Embryonic facial prominence (tissue), 1 donor: Measurements from ENCODE around the gene SURF2.

Source experiments
- DNase-seq: peaks from one replicate; pipeline ENCODE4 v3.0.0-alpha.2; 2016; ENCODE audit errors: extremely low spot score

Gene SURF2

DNA sequence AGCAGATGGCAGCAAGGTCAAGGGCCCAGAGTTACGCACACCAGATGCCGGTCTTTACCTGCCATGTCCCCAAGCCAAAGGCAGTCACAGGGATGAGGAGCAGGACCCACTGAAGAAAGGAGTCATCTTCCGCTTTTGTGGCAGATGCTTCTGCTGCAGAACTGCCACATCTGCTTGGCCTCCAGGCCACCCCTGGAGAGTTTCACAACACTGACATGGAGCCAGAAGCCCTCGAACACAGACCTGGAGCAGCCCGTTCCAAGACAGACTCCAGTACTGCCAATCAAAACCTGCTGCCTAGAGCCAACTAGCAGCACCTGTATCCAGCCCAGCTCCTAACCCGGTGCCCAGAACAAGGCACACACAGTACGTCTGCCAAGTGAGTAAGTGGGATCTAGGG, 1.6 kb upstream of the SURF2 start:
- no peak for DNase-seq

GRCh38 chr9:133355881-133356357, 431 bp upstream of the SURF2 start:
- DNase-seq: no peak

DNA sequence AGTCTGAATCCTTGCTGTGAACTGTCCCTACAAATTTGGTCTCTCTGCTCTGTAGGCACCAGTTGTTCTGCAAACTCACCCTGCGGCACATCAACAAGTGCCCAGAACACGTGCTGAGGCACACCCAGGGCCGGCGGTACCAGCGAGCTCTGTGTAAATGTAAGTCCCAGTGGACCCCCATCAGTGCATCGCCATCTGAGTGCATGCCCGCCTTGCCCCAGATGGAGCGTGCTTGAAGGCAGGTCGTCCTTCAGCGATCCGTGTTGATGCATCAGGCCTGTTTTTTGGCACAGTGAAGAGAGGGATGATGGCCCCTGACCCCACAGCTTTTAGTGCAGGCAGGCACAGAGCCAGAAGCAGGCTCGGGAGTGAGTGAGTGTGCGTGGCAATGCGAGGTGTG, 1.3 kb downstream of the SURF2 start:
- no peak for DNase-seq

DNA sequence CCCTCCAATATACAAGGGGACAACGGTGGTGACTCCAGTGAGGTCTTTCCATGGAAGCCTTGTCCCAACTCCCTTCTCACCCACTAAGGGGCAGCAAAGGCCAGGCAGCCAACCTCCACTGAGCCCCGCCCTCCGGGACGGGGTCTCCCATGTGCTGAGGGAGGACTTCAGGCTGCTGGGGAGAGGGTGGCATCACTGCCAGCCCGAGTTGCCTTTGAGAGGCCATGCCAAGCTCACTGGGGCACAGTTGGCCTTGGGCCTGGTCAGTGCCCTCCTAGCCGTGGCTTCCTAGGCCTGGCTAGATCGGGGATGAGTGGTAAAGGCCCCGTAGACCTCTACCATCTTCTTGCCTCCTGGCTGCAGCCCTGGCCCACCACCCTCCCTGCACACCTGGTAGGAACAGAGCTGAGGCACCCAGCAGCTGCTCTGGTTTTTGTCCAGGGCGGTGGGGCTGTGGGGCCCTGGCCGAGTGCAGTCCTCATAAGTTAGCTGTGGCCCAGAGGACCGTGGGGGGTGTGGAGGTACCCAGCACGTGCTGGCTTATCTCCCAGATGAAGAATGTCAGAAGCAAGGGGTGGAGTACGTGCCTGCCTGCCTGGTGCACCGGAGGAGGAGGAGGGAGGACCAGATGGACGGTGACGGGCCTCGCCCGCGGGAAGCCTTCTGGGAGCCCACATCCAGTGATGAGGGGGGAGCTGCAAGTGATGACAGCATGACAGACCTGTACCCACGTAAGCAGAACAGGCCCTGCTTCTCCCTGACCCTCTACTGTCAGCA, 3.2 kb downstream of the SURF2 start:
- no peak for DNase-seq

- no peak for DNase-seq
Observed at GRCh38 chr9:133360400-133361393, 4.3 kb downstream of the SURF2 start.

DNA sequence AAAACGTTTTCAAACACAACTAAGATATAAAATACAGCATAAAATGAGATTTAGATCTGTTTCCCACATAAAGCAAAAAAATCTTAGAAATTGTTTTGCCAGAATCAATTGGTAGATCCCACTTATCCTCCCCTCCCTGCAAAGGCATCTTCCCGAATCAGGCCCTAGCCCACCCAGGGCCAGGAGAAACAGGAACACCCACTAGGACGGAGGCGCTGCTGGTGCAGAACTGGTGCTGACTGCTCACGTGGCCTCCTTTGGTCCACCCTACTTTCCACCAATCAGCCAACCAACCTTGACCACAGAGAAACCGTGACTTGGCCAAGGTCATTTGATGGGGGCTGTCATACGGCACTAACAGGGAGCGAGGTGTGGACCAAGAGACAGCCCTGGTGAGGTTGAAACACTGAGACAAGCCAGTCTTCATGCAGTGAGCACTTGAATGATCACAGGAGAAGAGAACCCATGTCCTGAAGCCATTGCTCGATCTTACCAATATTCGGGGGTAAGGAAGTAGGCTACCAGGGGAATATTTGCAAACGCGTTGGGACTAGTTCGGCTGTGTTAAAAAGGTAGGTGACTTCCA, 5.2 kb downstream of the SURF2 start:
- no peak for DNase-seq

- DNase-seq: no peak
Observed at GRCh38 chr9:133362359-133363044, 6.2 kb downstream of the SURF2 start.

GRCh38 chr9:133366435-133366834, 10.1 kb downstream of the SURF2 start:
- no peak for DNase-seq

DNA sequence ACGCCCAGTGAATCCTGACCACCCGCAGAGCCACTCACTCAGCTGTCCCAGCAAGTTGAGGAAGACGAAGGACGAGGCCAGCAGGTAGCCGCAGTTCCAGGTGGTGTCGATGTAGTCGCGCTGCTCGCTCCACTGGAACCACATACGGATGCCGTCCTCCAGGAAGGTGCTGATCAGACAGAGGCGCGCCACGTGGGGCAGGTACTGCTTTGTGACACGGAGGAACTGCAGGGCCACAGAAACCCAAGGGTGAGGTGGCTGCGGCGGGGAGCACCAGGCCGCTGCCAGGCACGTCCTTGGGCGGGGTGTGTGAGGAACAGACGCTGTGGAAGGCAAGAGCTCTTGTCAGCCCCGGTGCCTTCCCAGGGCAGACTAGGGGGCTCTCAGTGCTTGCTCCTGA, 10.9 kb downstream of the SURF2 start:
- no peak for DNase-seq

DNA sequence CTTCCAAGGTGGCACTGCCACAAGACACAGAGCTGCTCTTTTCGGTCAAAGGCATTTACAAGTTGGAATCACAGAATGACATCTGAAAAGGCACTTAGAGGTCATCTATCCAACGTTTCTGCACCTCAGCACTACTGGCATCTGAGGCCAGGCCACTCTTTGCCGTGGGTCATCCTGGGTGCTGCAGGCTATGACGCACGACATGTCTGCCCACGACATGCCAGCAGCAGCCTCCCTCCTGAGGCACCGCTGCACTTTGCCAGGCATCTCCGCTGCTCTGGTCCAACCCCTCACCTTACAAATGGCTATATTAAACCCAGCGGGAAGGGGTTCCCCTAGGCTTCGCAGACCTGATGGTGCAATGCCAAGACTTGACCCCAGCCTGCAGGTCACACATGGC, 11.4 kb downstream of the SURF2 start:
- DNase-seq: no peak

DNA sequence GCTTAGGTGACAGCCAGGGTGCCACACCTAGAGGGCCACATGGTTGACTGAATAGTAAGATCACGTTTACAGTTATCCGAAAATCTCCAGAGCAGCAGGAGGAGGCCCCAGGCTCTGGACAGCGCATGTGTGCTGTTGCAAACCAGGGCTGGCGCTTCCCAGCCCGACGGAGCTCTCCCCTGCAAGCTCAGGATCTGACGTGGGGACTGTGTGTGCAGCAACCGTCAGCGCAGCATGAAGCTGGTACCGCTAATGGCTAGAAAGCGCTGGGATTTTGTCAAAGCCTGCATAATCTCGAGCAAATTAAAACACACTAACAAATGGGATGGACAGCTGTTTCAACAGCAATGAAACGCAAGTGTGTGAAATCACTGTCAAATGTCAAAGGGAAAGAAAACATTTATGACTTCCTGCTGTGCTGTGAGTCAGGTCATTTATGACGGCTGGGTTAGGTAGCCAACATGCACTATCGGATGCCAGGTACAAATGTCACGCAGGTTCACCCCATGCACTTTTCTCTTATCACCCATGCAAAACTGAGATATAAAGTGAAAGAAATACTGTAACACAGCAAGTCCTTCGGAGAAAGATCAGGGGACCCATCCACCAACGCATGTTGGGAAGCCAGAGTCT, 12.0 kb downstream of the SURF2 start:
- DNase-seq: no peak

DNA sequence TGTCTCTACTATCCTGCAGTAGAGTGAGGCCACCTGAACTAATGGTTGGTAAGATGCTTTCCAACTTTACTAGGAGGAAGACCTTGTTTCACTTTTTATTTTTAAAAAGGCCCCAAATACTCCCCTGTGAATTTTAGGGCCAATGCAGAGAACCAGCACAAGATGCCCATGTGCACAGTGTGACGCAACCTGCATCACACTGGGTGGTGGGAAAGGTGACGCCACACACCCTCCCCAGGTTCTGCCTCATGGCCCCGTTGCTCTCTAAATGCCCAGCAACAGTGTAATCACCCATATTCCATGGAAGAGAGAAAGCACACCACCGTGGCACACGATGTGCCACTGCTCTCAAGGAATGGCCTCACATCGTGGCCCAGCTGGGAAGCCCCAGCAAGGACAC, 13.1 kb downstream of the SURF2 start:
- DNase-seq: no peak

- DNase-seq: no peak
Observed at GRCh38 chr9:133369933-133370332, 13.6 kb downstream of the SURF2 start.

DNA sequence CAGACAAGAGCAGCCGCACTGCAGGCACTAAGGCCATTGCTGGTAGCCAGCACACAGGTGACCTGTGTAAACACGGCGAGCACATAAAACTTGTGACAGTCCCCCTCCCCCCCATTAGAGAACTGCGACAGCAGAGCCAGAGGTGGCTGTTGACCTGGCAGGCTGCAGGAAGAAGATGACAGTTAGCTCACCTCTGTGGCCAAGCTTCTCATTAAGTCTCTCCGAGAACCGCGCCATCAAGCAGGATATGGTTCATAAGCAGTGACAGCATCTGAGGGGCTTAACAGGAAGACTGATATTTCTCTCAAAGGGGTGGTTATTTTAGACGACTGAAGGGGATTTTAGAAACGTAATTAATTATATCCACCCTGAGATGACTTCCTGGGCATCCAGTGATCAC, 14.3 kb downstream of the SURF2 start:
- DNase-seq: no peak

GRCh38 chr9:133371261-133371711, 14.9 kb downstream of the SURF2 start:
- DNase-seq: no peak

GRCh38 chr9:133372144-133372543, 15.8 kb downstream of the SURF2 start:
- no peak for DNase-seq

- no peak for DNase-seq
Observed at GRCh38 chr9:133374612-133375115, 18.3 kb downstream of the SURF2 start.

DNA sequence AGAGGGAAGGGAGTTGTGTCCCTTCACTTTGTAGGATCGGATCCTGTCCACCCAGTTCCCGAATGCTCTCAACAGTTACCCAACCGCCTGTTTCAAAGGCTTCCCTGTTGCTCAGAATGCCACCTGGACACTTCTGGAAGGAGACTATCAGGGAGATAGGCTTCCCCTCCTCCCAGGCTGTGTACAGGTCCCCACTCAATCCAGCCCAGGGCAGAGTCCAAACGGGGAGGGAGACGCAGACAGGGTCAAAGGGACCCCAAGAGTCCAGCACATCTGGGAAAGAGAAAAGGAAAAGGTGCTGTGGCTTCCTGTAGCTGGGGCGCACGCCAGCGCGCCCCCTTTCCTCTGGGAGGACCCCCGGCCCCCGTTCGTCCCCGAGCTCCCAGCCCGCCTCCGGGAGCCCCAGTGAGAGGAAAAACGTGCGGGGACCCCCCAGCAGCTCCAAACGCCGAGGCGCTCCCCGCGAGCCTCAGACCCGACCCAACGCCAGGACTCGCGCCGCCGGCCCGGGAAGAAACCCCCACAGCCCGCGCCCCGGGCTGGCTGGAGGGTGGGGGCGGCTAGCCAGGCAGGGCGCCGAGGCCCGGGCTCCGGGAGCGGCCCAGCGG, 18.9 kb downstream of the SURF2 start:
- DNase-seq: no peak

- peak; percentile 89 for DNase-seq
Observed at GRCh38 chr9:133375724-133376654, 19.6 kb downstream of the SURF2 start, which contains the start of the genes STKLD1 and SURF4. Gene STKLD1, plus strand, starts transcription at chr9:133376366. Its CDS starts 108 bp downstream, at chr9:133376474. Gene SURF4, minus strand, starts transcription at chr9:133376060. Its CDS starts 91 bp downstream, at chr9:133375969.
